ENCODE results near the gene ARHGEF28.

The ARHGEF28 gene

GRCh38 chr5:73780302-73781080, 154.5 kb downstream of the ARHGEF28 start:
- no peak for DNase-seq (ENCODE audit: low read depth in 3 of 3)

DNA sequence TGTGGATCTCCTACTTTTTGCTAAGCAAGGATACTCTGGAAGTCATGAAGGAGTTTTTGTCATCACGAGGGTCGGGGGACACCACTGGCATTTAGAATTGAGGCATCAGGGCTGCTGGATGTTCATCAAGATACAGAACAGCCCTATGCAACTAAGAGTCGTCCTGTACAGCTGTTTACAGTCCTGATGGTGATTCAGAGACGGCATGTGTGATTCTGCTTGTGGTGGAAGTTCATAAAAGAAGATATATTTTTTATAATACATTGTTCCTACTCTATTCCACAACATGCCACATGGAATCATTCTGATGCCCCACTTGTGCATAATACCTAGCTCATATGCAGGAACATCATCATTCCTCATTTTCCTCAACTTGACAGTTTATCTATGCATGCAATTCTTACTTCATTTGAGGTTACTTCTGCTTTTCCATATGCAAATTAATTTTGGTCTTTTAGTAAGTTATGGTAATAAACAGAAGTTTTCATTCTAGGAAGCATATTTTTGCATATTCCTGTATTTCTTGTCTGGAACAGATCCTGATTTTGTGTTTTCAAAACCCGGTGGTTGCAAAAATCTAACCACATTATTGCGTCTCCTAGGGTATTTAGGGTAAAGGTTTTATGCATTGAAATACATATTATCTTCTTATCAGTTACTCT, 155.2 kb downstream of the ARHGEF28 start:
- DNase-seq (ENCODE audit: low read depth in 3 of 3), result no peak

GRCh38 chr5:73783828-73784227, 157.8 kb downstream of the ARHGEF28 start:
- no peak for DNase-seq (ENCODE audit: low read depth in 3 of 3)

GRCh38 chr5:73786043-73786831, 160.2 kb downstream of the ARHGEF28 start:
- DNase-seq (ENCODE audit: low read depth in 3 of 3), result no peak

DNA sequence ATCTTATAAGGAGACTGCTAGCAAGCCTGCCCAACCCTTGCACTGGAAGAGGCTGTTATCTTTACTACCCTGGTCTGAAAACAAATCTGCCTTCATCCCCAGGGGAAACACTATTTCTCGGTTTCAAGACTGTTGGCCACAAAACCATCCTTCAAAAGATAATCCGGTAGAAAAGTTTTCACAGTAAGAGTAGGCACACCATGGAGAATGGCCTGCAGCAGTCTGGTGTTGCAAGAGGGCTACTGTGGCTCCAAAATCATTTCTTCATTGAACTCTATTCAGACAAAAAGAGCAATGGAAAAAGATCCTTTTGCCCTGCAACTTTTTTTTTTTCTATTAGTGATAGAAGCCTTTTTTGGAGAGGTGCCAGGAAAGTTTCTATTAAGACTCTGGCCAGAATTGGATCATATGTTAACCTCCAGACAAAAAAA, 163.9 kb downstream of the ARHGEF28 start:
- no peak for DNase-seq (ENCODE audit: low read depth in 3 of 3)

- DNase-seq (ENCODE audit: low read depth in 3 of 3), result no peak
Measured at GRCh38 chr5:73791389-73791788, 165.4 kb downstream of the ARHGEF28 start.

DNA sequence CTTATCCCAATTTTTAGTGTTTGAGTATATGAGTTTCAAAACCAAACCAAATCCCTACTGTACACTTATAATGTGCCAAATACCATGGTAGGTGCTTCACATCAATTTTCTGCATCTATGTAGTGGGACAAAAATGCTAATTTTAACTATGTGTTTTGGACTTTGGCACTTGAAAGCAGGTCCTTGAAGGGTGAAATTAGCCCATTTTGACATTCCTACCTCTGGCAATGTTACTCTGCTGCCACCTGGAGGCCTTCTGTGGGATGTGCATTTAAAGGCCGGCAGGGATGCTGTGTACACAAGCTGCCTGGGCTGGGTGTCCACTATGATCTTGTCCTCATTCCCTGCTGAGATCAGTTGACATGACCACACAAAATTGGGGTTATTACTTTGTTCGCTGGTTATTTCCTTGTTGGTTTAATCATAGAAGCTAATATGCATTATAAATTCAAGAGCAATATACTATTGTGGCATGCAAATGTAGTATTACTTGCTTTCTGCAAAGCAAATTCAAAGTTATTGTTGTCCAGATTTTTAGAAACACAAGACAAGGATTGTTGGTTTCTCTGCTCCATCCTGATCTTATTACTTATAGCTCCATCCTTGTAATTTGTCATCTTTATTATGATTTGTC, 166.8 kb downstream of the ARHGEF28 start:
- peak; percentile 41 to 63 (median 46) for DNase-seq (ENCODE audit: low read depth in 3 of 3)

- no peak for DNase-seq (ENCODE audit: low read depth in 3 of 3)
Measured at GRCh38 chr5:73793911-73794310, 167.9 kb downstream of the ARHGEF28 start.

DNA sequence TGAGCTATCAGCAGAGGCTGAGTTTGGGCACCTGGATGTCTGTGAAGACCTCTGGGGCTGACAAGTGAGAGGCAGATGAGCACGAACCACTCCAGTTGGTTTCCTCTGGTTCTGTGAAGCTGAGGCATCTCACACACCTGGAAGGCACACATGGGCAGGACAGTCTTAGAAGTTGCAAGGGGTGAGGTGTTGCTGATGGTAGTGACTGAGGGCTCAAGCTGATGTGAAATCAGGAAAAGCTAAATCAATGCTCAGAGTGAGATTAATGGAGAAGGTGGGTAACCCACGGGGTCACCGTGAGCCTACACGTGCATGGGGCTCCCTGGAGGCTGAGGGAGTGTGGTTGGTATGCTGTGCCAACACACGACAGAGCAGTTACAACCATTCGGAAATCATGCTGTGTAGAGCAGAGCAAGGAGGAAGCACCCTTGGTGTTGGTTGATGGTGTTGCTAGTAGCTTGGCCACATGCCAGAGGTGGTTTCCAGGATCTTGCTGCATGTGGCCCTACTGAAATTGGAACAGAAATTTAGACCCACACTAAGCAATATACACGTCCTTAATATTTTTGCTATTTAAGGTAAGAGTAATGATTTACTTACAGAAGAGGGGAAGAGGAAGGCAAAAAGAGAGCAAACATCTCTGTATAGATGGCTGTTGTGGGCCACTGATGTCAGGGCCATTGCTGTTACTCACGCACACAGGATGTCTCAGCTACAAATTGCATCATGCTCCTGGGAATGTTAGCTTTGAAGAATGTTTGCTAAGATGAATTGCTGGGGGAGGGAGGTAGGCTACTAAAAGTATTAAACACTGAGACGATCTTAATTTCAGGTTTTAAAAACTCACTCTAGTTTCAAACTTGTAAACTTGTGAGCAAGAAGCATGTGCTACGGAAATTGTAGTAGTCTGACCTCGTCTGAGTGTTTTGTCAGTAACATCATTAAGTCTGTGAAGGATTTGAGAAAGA, 170.5 kb downstream of the ARHGEF28 start:
- no peak for DNase-seq (ENCODE audit: low read depth in 3 of 3)

DNA sequence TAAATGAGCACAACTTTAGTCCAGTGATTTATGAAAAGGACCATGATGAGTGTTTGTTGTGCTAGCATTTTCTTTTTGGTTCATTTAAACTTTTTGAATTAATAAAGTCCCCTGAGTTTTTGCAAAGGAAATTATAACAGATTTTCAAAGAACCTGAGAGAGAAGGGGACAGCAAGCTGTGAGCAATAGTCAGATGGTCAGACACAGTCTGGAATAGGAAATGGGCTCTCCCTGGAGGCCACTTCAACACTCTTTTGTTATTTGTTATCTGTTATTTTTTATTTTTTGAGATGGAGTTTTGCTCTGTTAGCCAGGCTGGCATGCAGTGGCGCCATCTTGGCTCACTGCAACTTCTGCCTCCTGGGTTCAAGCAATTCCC, 171.1 kb downstream of the ARHGEF28 start:
- DNase-seq (ENCODE audit: low read depth in 3 of 3), result no peak

DNA sequence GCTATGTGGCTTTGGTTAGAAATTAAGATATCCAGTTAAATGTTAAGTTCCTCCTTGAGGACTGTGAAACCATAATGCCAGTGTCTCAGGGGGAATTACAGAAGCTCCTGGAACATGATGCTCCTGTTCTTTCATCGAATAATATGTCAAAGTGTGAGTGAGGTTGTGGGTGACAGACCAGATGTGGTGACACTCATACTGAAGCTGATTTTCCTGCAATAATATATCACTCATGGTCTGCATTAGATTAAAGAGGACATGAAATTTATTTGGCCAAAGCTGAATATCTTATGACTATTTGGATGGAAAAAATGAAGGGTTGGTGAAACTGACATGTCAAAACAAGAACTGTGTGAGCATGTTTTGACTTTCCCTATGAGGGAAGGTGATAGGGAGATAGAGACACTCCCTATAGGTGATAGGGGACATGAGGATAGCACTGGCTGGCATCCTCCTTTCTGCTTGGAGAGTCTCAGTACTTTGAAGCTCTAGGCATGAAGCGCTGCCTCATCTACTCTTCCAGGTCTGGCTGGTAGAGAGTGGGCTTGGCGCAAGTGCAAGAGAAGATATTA, 173.5 kb downstream of the ARHGEF28 start:
- DNase-seq (ENCODE audit: low read depth in 3 of 3), result no peak

DNA sequence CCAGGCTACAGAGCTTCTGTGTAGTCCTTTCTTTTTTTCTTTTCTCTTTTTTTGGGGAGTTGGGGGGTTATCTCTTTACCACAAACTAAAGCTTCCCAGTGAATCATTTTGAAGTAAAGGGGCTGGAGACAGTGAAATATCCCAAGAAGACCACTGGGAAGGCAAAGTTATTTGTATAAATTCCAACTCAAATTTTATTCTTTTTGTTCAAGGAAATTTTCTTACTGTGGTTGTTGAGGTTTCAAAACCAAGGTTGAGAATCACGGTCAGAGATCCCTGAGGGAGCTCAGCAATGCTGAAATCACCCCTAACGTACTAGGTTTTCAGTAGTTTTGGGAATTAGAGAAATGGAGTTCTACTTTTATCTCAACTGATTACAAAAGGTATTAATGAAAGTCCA, 175.7 kb downstream of the ARHGEF28 start:
- no peak for DNase-seq (ENCODE audit: low read depth in 3 of 3)

DNA sequence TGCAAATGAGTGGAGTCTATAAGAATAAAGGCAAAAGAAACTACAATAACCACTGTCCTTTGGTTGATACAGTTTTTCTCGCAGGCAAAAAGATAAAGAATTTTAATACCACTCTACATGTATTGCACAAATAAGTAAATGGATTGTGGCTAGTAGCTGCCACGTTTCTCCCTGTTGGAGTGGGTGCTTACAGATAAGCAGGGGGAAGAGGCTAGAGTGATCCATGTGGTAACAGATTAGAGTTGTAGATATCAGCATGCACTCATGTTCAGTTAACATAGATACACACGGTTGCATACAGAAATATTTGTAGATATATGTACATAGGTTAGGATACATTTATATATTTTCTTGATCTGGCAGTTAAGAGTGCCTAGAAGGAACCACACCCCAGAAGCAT, 179.5 kb downstream of the ARHGEF28 start:
- DNase-seq (ENCODE audit: low read depth in 3 of 3), result no peak

GRCh38 chr5:73808911-73809310, 182.9 kb downstream of the ARHGEF28 start:
- no peak for DNase-seq (ENCODE audit: low read depth in 3 of 3)

- DNase-seq (ENCODE audit: low read depth in 3 of 3), result no peak
Measured at GRCh38 chr5:73810429-73810828, 184.4 kb downstream of the ARHGEF28 start.

DNA sequence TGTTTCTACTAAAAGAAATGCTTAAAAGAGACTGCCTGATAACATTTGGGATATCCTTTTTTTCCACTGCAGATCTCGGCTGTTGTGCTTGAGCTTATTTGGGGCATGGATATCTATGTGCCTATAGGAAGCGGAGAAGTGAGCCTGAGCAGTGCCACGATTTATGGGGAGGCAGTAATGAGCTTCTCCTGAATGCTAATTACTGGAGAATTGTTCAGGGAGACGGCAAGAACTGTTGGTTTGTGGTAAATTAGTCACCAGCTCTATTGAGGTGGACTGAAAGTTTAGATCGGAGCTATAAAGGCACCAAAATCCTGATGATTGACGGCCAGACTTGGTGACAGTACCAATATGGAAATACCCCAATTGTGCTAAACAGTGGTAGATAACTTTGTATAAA, 186.5 kb downstream of the ARHGEF28 start:
- DNase-seq (ENCODE audit: low read depth in 3 of 3), result no peak

DNA sequence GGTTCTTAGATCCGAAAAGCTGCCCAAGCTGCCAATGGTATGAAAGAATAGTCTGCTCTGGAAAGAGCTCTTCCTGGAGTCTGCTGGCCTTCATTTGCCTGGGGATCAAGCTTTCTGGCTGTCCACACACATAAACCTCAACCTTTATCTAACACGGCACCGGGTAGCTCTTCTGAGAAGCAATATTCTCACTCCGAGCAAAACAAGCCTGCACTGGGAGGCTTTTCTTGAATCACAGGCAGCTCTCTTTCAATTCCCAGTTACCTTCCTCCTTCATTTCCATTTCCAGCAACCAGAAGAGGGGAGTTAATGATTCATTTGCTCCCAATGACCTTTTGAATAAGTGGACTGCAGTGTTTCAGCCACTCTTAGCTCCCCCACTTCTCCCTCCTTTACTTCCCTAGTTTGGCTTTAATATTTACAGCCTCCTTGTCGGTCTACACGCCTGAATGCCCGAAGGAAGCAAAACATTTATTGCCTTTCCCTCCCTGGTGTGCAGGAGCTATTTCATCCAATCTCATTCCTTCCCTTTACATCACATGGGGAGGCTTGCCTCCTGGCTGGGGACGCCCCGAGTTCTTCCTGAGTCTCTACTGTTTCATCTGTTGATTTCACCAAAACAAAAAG, 187.1 kb downstream of the ARHGEF28 start:
- DNase-seq (ENCODE audit: low read depth in 3 of 3), result no peak

DNA sequence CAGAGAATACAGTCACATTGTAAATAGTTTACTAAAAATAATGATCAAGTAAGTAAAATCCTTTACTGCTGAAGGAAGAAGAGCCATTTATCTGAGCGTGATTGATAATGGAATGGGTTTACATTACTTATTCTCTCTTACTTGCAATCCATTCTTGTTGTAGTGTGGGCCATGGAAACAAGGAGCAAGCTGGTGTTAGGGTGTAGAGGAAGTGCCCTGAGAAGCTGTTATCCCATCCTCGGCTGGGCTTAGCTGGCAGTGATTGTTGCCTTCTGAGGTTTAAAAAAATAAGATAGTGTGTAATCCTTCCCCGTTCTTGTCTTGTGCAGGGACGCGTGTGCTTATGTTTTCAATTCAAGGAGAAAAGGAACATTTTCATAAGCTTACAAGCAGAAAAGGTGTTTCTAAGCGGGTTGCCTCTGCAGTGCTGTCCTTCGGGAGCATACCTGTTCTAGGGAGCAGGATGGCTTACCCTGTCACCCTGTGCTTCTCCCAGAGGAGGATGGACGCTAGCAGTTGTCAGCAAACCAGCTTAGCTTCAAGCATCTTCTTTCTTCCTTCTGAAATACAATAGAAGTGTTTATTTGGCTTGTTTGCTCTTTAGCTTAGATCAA, 188.3 kb downstream of the ARHGEF28 start:
- DNase-seq (ENCODE audit: low read depth in 3 of 3), result no peak

GRCh38 chr5:73815631-73816030, 189.6 kb downstream of the ARHGEF28 start:
- no peak for DNase-seq (ENCODE audit: low read depth in 3 of 3)

Measured in stimulated activated CD4-positive, alpha-beta T cell treated with anti-CD3 and anti-CD28 coated beads, TNF-alpha, amount 100 ng/mL, for 24 hours (primary cell).